Lung (tissue), 16 donors: Measurements from ENCODE around the gene OR6Y1. TPM values are rescaled to one million over a fixed set of nuclear protein-coding genes. Genes with fewer than 3 reads are reported as not detected.

Source experiments
- ATAC-seq: fragments of 200-7000 bp; cut with Tn5 transposase; one replicate; pipeline ENCODE4 v1.9.1; 2020; ENCODE audit warnings: moderate number of reproducible peaks; ENCODE audit not compliant: insufficient read depth, low FRiP score
- DNase-seq, 3 donors: peaks; one replicate each; pipeline ENCODE4 v3.0.0-alpha.2; 2013 to 2017
- H3K27ac ChIP-seq, 2 donors: one replicate each; pipeline ENCODE4 v1.5.1; 2013; ENCODE audit warnings: mild to moderate bottlenecking in 2 of 2, moderate library complexity in 2 of 2, control low read depth in 1 of 2, inconsistent platforms in 1 of 2, low read depth in 1 of 2, low read length in 1 of 2
- H3K27me3 ChIP-seq, 3 donors: one replicate each; pipeline ENCODE4 v1.5.1; 2013; ENCODE audit warnings: low read length in 2 of 3; ENCODE audit not compliant: control insufficient read depth in 3 of 3, insufficient read depth in 3 of 3
- H3K36me3 ChIP-seq, 4 donors: one replicate each; pipeline ENCODE4 v1.5.1; 2013; ENCODE audit warnings: low read length in 4 of 4, mild to moderate bottlenecking in 1 of 4, moderate library complexity in 1 of 4; ENCODE audit not compliant: control insufficient read depth in 4 of 4, insufficient read depth in 4 of 4
- H3K4me1 ChIP-seq, 5 donors: one replicate each; pipeline ENCODE4 v1.5.1; 2013; ENCODE audit warnings: low read length in 5 of 5, mild to moderate bottlenecking in 2 of 5, moderate library complexity in 1 of 5; ENCODE audit not compliant: control insufficient read depth in 5 of 5, insufficient read depth in 5 of 5
- H3K4me3 ChIP-seq: one replicate; pipeline ENCODE4 v1.5.1; 2013; ENCODE audit warnings: mild to moderate bottlenecking, control low read depth, moderate library complexity
- H3K9ac ChIP-seq, 2 donors: one replicate each; pipeline ENCODE4 v1.5.1; 2013; ENCODE audit warnings: low read length in 2 of 2, control low read depth in 1 of 2; ENCODE audit not compliant: insufficient read depth in 1 of 2
- H3K9me3 ChIP-seq, 4 donors: one replicate each; pipeline ENCODE4 v1.5.1; 2013; ENCODE audit warnings: low read length in 3 of 4, mild to moderate bottlenecking in 1 of 4, moderate library complexity in 1 of 4; ENCODE audit not compliant: control insufficient read depth in 4 of 4, insufficient read depth in 3 of 4
- CTCF ChIP-seq: IDR thresholded peaks from 2 replicates; pipeline ENCODE4 v1.5.1; 2012; ENCODE audit warnings: mild to moderate bottlenecking; ENCODE audit errors: control extremely low read depth, extremely low read depth
- WGBS, 2 donors: extraction: QIAGEN DNeasy Blood & Tissue Kit; methylation state at CpG; one replicate each; pipeline ENCODE4 v1.1.7; 2013; 5-methylcytosine and 5-hydroxymethylcytosine counted together
- long read RNA-seq, 5 donors: transcript quantifications; one replicate each; lab custom pipeline, GENCODE V29; 2026
- polyA plus RNA-seq, 2 donors: library from polyadenylated mRNA; stranded (reverse); fragments of 200-250 nt; gene quantifications; one replicate each; pipeline ENCODE4 v1.2.1, GENCODE V29; 2013
- total RNA-seq, 2 donors: library from RNA; depleted of rRNA in 1 of 2; stranded (reverse); fragments of >200 nt in 1 of 2; gene quantifications; one replicate each; pipeline ENCODE4 v1.2.1, GENCODE V29; 2014 to 2021
- donor health status: control.
- donor health status: control.
- donor health status: Bipolar disorder and iron deficiency.
- donor health status: healthy.
- donor health status: DM: yes; HTN: yes; CAD: no.

The OR6Y1 gene
- total RNA-seq = not detected
- not detected for polyA plus RNA-seq
- long read RNA-seq, donor 1 = 0 reads
- long read RNA-seq, donor 2 = 0 reads
- long read RNA-seq, donor 3 = 0 reads
- long read RNA-seq, donor 4 = 0 reads
- long read RNA-seq, donor 5 = 0 reads

GRCh38 chr1:158554352-158554751 lies at the start of gene OR6Y1:
Gene OR6Y1 (minus strand): TSS chr1:158554405. CDS start chr1:158548105, 6,300 bp downstream.
- no peak within 1 kb of the TSS for H3K9ac ChIP-seq
- ATAC-seq (no peak), DNase-seq (no peak)
- H3K27ac ChIP-seq = no peak within 1 kb of the TSS
- TF ChIP-seq CTCF = no peak
- no peaks in the 10 kb centered on the region for H3K27me3 ChIP-seq
- WGBS, 2 donors = 81% methylated on average over 3 of the region's 3 CpGs
- no peaks in the 10 kb centered on the region for H3K9me3 ChIP-seq
- no peaks in the 10 kb centered on the region for H3K36me3 ChIP-seq
- H3K4me1 ChIP-seq = no peaks in the 10 kb centered on the region
- H3K4me3 ChIP-seq = no peak within 1 kb of the TSS

- no peak overlapping the region for H3K9ac ChIP-seq
- H3K4me3 ChIP-seq = no peak overlapping the region
- ATAC-seq (no peak), DNase-seq (no peak)
- no peaks in the 10 kb centered on the region for H3K36me3 ChIP-seq
- peaks cover 0 to 13% (median 6%) of the 10 kb centered on the region in 4 donors for H3K9me3 ChIP-seq
- H3K4me1 ChIP-seq = no peaks in the 10 kb centered on the region
- H3K27me3 ChIP-seq = no peaks in the 10 kb centered on the region
- H3K27ac ChIP-seq = no peak overlapping the region
- WGBS, 2 donors = 81 to 92% methylated on average over 2 of the region's 2 CpGs
- no peak for TF ChIP-seq CTCF
These were observed 46.5 kb upstream of the OR6Y1 start for GRCh38 chr1:158600735-158601134.

- Histone ChIP-seq H3K9me3 (peaks cover 0 to 6% (median 4%) of the 10 kb centered on the region in 4 donors), H3K27me3 (no peaks in the 10 kb centered on the region), H3K4me1 (peaks cover 0 to 1% (median 0%) of the 10 kb centered on the region in 5 donors), H3K27ac (no peak overlapping the region), H3K9ac (no peak overlapping the region), H3K4me3 (no peak overlapping the region), H3K36me3 (no peaks in the 10 kb centered on the region)
- WGBS, 2 donors = 81 to 93% methylated on average over 1 of the region's 1 CpG
- TF ChIP-seq CTCF = no peak
- DNase-seq = no peak
- no peak for ATAC-seq
These were observed 32.7 kb upstream of the OR6Y1 start for GRCh38 chr1:158586942-158587341.

GRCh38 chr1:158583962-158584361 lies 29.8 kb upstream of the OR6Y1 start:
- no peak for DNase-seq
- WGBS, 2 donors = 61 to 76% methylated on average over 4 of the region's 4 CpGs
- H3K9ac ChIP-seq = no peak overlapping the region
- H3K27me3 ChIP-seq = no peaks in the 10 kb centered on the region
- H3K4me1 ChIP-seq = peaks cover 0 to 1% (median 0%) of the 10 kb centered on the region in 5 donors
- TF ChIP-seq CTCF = no peak
- H3K9me3 ChIP-seq = peaks cover 0 to 6% (median 5%) of the 10 kb centered on the region in 4 donors
- no peak overlapping the region for H3K27ac ChIP-seq
- H3K4me3 ChIP-seq = no peak overlapping the region
- H3K36me3 ChIP-seq = no peaks in the 10 kb centered on the region
- ATAC-seq = no peak
